GM12878 (cell line): Measurements from ENCODE around the gene KLF12.

Experiments
- CTCF ChIP-seq, 3 experiments: IDR thresholded peaks in 2 of 3; conservative IDR thresholded peaks in 1 of 3; 2 replicates each; pipeline ENCODE4 v1.5.1; 2011; ENCODE audit warnings: low read depth in 3 of 3, low read length in 3 of 3, mild to moderate bottlenecking in 3 of 3, control low read depth in 2 of 3, moderate library complexity in 2 of 3, inconsistent platforms in 1 of 3, mixed read lengths in 1 of 3; ENCODE audit not compliant: control insufficient read depth in 2 of 3, insufficient read depth in 1 of 3; ENCODE audit errors: extremely low read depth in 1 of 3
- GABPA ChIP-seq: IDR thresholded peaks from 2 replicates; pipeline ENCODE4 v1.6.1; 2014; ENCODE audit warnings: antibody characterized with exemption, low read depth, mild to moderate bottlenecking, inconsistent platforms
- HDAC6 ChIP-seq: fragments of 200-600 bp; sonication (generic); IDR thresholded peaks from one replicate; pipeline ENCODE4 v1.8.0; 2017; ENCODE audit warnings: antibody characterized with exemption; ENCODE audit not compliant: unreplicated experiment
- JUND ChIP-seq: IDR thresholded peaks from 2 replicates; pipeline ENCODE4 v1.6.1; 2012; ENCODE audit warnings: low read depth, mild to moderate bottlenecking, low read length, improper control_type of control experiment, moderate library complexity
- NR2C2 ChIP-seq: IDR thresholded peaks from 2 replicates; pipeline ENCODE4 v1.6.1; 2011; ENCODE audit warnings: borderline replicate concordance, low read depth; ENCODE audit not compliant: control insufficient read depth, insufficient read length
- POLR2AphosphoS5 ChIP-seq: IDR thresholded peaks from 2 replicates; pipeline ENCODE4 v1.6.1; 2011; ENCODE audit warnings: mild to moderate bottlenecking, low read length, inconsistent platforms
- PRDM15 ChIP-seq: fragments of 450-650 bp; formaldehyde crosslinking; IDR thresholded peaks from 2 replicates; pipeline ENCODE4 v1.4.0; 2020; ENCODE audit warnings: mild to moderate bottlenecking, moderate library complexity
- RCOR1 ChIP-seq: conservative IDR thresholded peaks from 2 replicates; pipeline ENCODE4 v1.6.1; 2012; ENCODE audit warnings: low read depth, low read length, improper control_type of control experiment

- TF ChIP-seq GABPA = no peak
- no peak for TF ChIP-seq NR2C2
- no peak for TF ChIP-seq HDAC6
- no peak for TF ChIP-seq PRDM15 (CRISPR knock-in tag)
- no peak for TF ChIP-seq RCOR1
- no peak for TF ChIP-seq JUND
- TF ChIP-seq POLR2AphosphoS5 = no peak
- TF ChIP-seq CTCF (IDR thresholded peaks at IDR 0.05 in 2 of 3, conservative IDR thresholded peaks at IDR 0.05 in 1 of 3; ENCODE audit: control insufficient read depth in 2 of 3, extremely low read depth in 1 of 3, insufficient read depth in 1 of 3, low read depth in 3 of 3, low read length in 3 of 3) = no peak
Measured at GRCh38 chr13:74154981-74155380, 20.8 kb upstream of the KLF12 start.
